ENCODE results near the gene ERCC1.

The ERCC1 gene

GRCh38 chr19:45471111-45471930, 47.6 kb upstream of the ERCC1 start:
- no peak overlapping the region for H3K18ac ChIP-seq (ENCODE audit: low read length)
- H3K9ac ChIP-seq (ENCODE audit: low read depth, low read length, poor library complexity): no peak overlapping the region
- no peak overlapping the region for H3K27ac ChIP-seq (replicated peaks; ENCODE audit: low read length)
- H3K27me3 ChIP-seq (ENCODE audit: control insufficient read depth in 3 of 3, insufficient read depth in 3 of 3, low read depth in 1 of 3, low read length in 3 of 3): peaks cover 0 to 33% (median 0%) of the 10 kb centered on the region in 3 experiments
- H3K4me1 ChIP-seq (ENCODE audit: control insufficient read depth in 2 of 2, insufficient read depth in 1 of 2, low read depth in 1 of 2, low read length in 2 of 2): peaks cover 15 to 22% of the 10 kb centered on the region in 2 donors
- peak overlapping the region; percentile 49 for H2BK5ac ChIP-seq (ENCODE audit: low read length)
- no peaks in the 10 kb centered on the region for H3K9me3 ChIP-seq (replicated peaks in 1 of 2; ENCODE audit: control insufficient read depth in 2 of 2, insufficient read depth in 1 of 2, low read depth in 1 of 2, low read length in 2 of 2)
- no peak overlapping the region for H3K4me2 ChIP-seq (ENCODE audit: insufficient read depth, low read length, poor library complexity, severe bottlenecking)
- H3K79me1 ChIP-seq (ENCODE audit: low read depth, low read length): no peaks in the 10 kb centered on the region
- H3K4ac ChIP-seq (ENCODE audit: low read length): no peak overlapping the region
- no peak overlapping the region for H4K8ac ChIP-seq (ENCODE audit: low read depth, low read length)
- no peak overlapping the region for H2BK12ac ChIP-seq (ENCODE audit: low read length)
- no peak overlapping the region for H3K4me3 ChIP-seq (ENCODE audit: low read length in 2 of 2)
- H2AFZ ChIP-seq (ENCODE audit: low read length): no peak overlapping the region
- H2AK5ac ChIP-seq (ENCODE audit: low read depth, low read length): no peak overlapping the region
- H3K36me3 ChIP-seq (replicated peaks in 1 of 2; ENCODE audit: control insufficient read depth in 2 of 2, insufficient read depth in 2 of 2, low read length in 2 of 2): no peaks in the 10 kb centered on the region
- WGBS, 2 donors (ENCODE audit: extremely low coverage in 2 of 2, insufficient read length in 2 of 2, insufficient replicate concordance in 1 of 2): no CpG with 5 or more reads among the region's 16 CpGs
- no peak overlapping the region for H4K91ac ChIP-seq (ENCODE audit: low read depth, low read length, poor library complexity)
- no peak overlapping the region for H3K14ac ChIP-seq (ENCODE audit: low read length)
- H2BK120ac ChIP-seq (ENCODE audit: low read depth, low read length): no peak overlapping the region
- H2BK15ac ChIP-seq (ENCODE audit: low read length): peak overlapping the region; percentile 21
- DNase-seq (ENCODE audit: low spot score): no peak
- peak overlapping the region; percentile 61 for H3K23ac ChIP-seq (ENCODE audit: low read depth, low read length, poor library complexity)

DNA sequence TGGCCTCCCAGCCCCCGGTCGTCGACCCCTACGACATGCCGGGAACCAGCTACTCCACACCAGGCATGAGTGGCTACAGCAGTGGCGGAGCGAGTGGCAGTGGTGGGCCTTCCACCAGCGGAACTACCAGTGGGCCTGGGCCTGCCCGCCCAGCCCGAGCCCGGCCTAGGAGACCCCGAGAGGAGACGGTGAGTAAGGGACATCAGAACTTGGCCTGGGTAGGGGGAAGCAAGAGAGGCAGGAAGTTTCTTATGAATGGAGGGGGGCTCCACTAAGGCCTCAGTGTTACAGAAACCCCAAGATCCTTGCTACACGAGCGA, 47.0 kb upstream of the ERCC1 start:
- Histone ChIP-seq H2BK5ac (ENCODE audit: low read length) (peak overlapping the region; percentile 49), H3K27me3 (ENCODE audit: control insufficient read depth in 3 of 3, insufficient read depth in 3 of 3, low read depth in 1 of 3, low read length in 3 of 3) (peaks cover 0 to 34% (median 0%) of the 10 kb centered on the region in 3 experiments)

GRCh38 chr19:45469945-45470761, 46.4 kb upstream of the ERCC1 start:
- Histone ChIP-seq H2BK15ac (ENCODE audit: low read length) (peak overlapping the region; percentile 81), H3K9me3 (replicated peaks in 1 of 2; ENCODE audit: control insufficient read depth in 2 of 2, insufficient read depth in 1 of 2, low read depth in 1 of 2, low read length in 2 of 2) (no peaks in the 10 kb centered on the region), H3K4ac (ENCODE audit: low read length) (no peak overlapping the region), H4K91ac (ENCODE audit: low read depth, low read length, poor library complexity) (no peak overlapping the region), H2BK5ac (ENCODE audit: low read length) (peak overlapping the region; percentile 49), H3K4me2 (ENCODE audit: insufficient read depth, low read length, poor library complexity, severe bottlenecking) (peak overlapping the region; percentile 97), H3K27me3 (ENCODE audit: control insufficient read depth in 3 of 3, insufficient read depth in 3 of 3, low read depth in 1 of 3, low read length in 3 of 3) (peaks cover 0 to 34% (median 0%) of the 10 kb centered on the region in 3 experiments), H2BK12ac (ENCODE audit: low read length) (peak overlapping the region; percentile 97), H3K23ac (ENCODE audit: low read depth, low read length, poor library complexity) (peak overlapping the region; percentile 26), H3K36me3 (replicated peaks in 1 of 2; ENCODE audit: control insufficient read depth in 2 of 2, insufficient read depth in 2 of 2, low read length in 2 of 2) (no peaks in the 10 kb centered on the region), H2AK5ac (ENCODE audit: low read depth, low read length) (peak overlapping the region; percentile 24), H3K79me1 (ENCODE audit: low read depth, low read length) (no peaks in the 10 kb centered on the region), H2AFZ (ENCODE audit: low read length) (peak overlapping the region; percentile 94), H3K18ac (ENCODE audit: low read length) (peak overlapping the region; percentile 44), H2BK120ac (ENCODE audit: low read depth, low read length) (no peak overlapping the region), H3K4me3 (ENCODE audit: low read length in 2 of 2) (peak overlapping the region; percentile 58 to 93), H3K14ac (ENCODE audit: low read length) (no peak overlapping the region), H3K27ac (replicated peaks; ENCODE audit: low read length) (no peak overlapping the region), H3K4me1 (ENCODE audit: control insufficient read depth in 2 of 2, insufficient read depth in 1 of 2, low read depth in 1 of 2, low read length in 2 of 2) (peaks cover 15 to 24% of the 10 kb centered on the region in 2 donors), H4K8ac (ENCODE audit: low read depth, low read length) (no peak overlapping the region), H3K9ac (ENCODE audit: low read depth, low read length, poor library complexity) (peak overlapping the region; percentile 24)
- no peak for DNase-seq (ENCODE audit: low spot score)
- no CpG with 5 or more reads among the region's 33 CpGs for WGBS, 2 donors (ENCODE audit: extremely low coverage in 2 of 2, insufficient read length in 2 of 2, insufficient replicate concordance in 1 of 2)

More for the DNA sequence above, 47.0 kb upstream of the ERCC1 start:
- no peak overlapping the region for H4K91ac ChIP-seq (ENCODE audit: low read depth, low read length, poor library complexity)
- peak overlapping the region; percentile 26 for H3K23ac ChIP-seq (ENCODE audit: low read depth, low read length, poor library complexity)
- H3K36me3 ChIP-seq (replicated peaks in 1 of 2; ENCODE audit: control insufficient read depth in 2 of 2, insufficient read depth in 2 of 2, low read length in 2 of 2): no peaks in the 10 kb centered on the region
- WGBS, 2 donors (ENCODE audit: extremely low coverage in 2 of 2, insufficient read length in 2 of 2, insufficient replicate concordance in 1 of 2): no CpG with 5 or more reads among the region's 15 CpGs
- no peaks in the 10 kb centered on the region for H3K79me1 ChIP-seq (ENCODE audit: low read depth, low read length)
- peak overlapping the region; percentile 24 for H3K9ac ChIP-seq (ENCODE audit: low read depth, low read length, poor library complexity)
- H3K4me2 ChIP-seq (ENCODE audit: insufficient read depth, low read length, poor library complexity, severe bottlenecking): no peak overlapping the region
- no peak overlapping the region for H2BK120ac ChIP-seq (ENCODE audit: low read depth, low read length)
- no peaks in the 10 kb centered on the region for H3K9me3 ChIP-seq (replicated peaks in 1 of 2; ENCODE audit: control insufficient read depth in 2 of 2, insufficient read depth in 1 of 2, low read depth in 1 of 2, low read length in 2 of 2)
- H2BK12ac ChIP-seq (ENCODE audit: low read length): no peak overlapping the region
- H3K4me3 ChIP-seq (ENCODE audit: low read length in 2 of 2): no peak overlapping the region
- H3K4ac ChIP-seq (ENCODE audit: low read length): no peak overlapping the region
- no peak overlapping the region for H3K27ac ChIP-seq (replicated peaks; ENCODE audit: low read length)
- H2AFZ ChIP-seq (ENCODE audit: low read length): no peak overlapping the region
- H2AK5ac ChIP-seq (ENCODE audit: low read depth, low read length): peak overlapping the region; percentile 24
- no peak overlapping the region for H3K14ac ChIP-seq (ENCODE audit: low read length)
- peaks cover 15 to 22% of the 10 kb centered on the region in 2 donors for H3K4me1 ChIP-seq (ENCODE audit: control insufficient read depth in 2 of 2, insufficient read depth in 1 of 2, low read depth in 1 of 2, low read length in 2 of 2)
- peak overlapping the region; percentile 81 for H2BK15ac ChIP-seq (ENCODE audit: low read length)
- H4K8ac ChIP-seq (ENCODE audit: low read depth, low read length): no peak overlapping the region
- DNase-seq (ENCODE audit: low spot score): no peak
- no peak overlapping the region for H3K18ac ChIP-seq (ENCODE audit: low read length)
